Type B pancreatic cell (in vitro differentiated cells): Measurements from ENCODE around the gene WFIKKN1. TPM values are rescaled to one million over a fixed set of nuclear protein-coding genes. Genes with fewer than 3 reads are reported as not detected.
A peak's percentile ranks its signal among the peaks of the same experiment; 100 is the strongest.

Experiments
- DNase-seq: peaks from one replicate; pipeline ENCODE4 v3.0.0; 2021; ENCODE audit warnings: mixed read lengths; ENCODE audit not compliant: unreplicated experiment; ENCODE audit errors: extremely low spot score
- H3K27ac Mint-ChIP-seq: 2 replicates; pipeline ENCODE4 v1.8.0; 2021; ENCODE audit warnings: mild to moderate bottlenecking, mixed read lengths
- H3K27me3 Mint-ChIP-seq: 2 replicates; pipeline ENCODE4 v1.8.0; 2021; ENCODE audit warnings: mixed read lengths
- H3K36me3 Mint-ChIP-seq: 2 replicates; pipeline ENCODE4 v1.8.0; 2021; ENCODE audit warnings: mixed read lengths
- H3K4me1 Mint-ChIP-seq: one replicate; pipeline ENCODE4 v1.8.0; 2021; ENCODE audit warnings: mixed read lengths; ENCODE audit not compliant: unreplicated experiment
- H3K4me3 Mint-ChIP-seq: 2 replicates; pipeline ENCODE4 v1.8.0; 2021; ENCODE audit warnings: mild to moderate bottlenecking, mixed read lengths
- H3K9me3 Mint-ChIP-seq: 2 replicates; pipeline ENCODE4 v1.8.0; 2021; ENCODE audit warnings: mixed read lengths
- CTCF ChIP-seq: fragments of 200-600 bp; sonication (generic); conservative IDR thresholded peaks from 2 replicates; pipeline ENCODE4 v1.5.0; 2021; ENCODE audit warnings: antibody characterized with exemption, mild to moderate bottlenecking
- long read RNA-seq: library from polyadenylated mRNA; unstranded; transcript quantifications from one replicate; pipeline ENCODE4 v2.0.0, GENCODE V29; 2020
- total RNA-seq: library from RNA; stranded (reverse); gene quantifications from 2 replicates; pipeline ENCODE4 v1.2.1, GENCODE V29; 2021; ENCODE audit warnings: low replicate concordance

WFIKKN1 gene, protein sequence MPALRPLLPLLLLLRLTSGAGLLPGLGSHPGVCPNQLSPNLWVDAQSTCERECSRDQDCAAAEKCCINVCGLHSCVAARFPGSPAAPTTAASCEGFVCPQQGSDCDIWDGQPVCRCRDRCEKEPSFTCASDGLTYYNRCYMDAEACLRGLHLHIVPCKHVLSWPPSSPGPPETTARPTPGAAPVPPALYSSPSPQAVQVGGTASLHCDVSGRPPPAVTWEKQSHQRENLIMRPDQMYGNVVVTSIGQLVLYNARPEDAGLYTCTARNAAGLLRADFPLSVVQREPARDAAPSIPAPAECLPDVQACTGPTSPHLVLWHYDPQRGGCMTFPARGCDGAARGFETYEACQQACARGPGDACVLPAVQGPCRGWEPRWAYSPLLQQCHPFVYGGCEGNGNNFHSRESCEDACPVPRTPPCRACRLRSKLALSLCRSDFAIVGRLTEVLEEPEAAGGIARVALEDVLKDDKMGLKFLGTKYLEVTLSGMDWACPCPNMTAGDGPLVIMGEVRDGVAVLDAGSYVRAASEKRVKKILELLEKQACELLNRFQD
- total RNA-seq: 0.71 and 9.0 TPM in 2 replicates
- long read RNA-seq, full-length matches to known transcripts: 1 of 1 reads
- long read RNA-seq, partial matches to known transcripts: 0 of 1 reads
- long read RNA-seq, other reads (novel, unspliced or antisense): 0 of 1 reads

GRCh38 chr16:630815-631405, at the start of gene WFIKKN1:
Gene WFIKKN1 (plus strand): TSS chr16:630985. CDS start chr16:631254, 269 bp downstream.
- Mint-ChIP-seq H3K4me3 (peak within 1 kb of the TSS; percentile 36), H3K27me3 (no peaks in the 10 kb centered on the region), H3K4me1 (peaks cover 5% of the 10 kb centered on the region), H3K36me3 (no peaks in the 10 kb centered on the region), H3K27ac (no peak within 1 kb of the TSS), H3K9me3 (no peaks in the 10 kb centered on the region)
- no peak for DNase-seq
- TF ChIP-seq CTCF: no peak

DNA sequence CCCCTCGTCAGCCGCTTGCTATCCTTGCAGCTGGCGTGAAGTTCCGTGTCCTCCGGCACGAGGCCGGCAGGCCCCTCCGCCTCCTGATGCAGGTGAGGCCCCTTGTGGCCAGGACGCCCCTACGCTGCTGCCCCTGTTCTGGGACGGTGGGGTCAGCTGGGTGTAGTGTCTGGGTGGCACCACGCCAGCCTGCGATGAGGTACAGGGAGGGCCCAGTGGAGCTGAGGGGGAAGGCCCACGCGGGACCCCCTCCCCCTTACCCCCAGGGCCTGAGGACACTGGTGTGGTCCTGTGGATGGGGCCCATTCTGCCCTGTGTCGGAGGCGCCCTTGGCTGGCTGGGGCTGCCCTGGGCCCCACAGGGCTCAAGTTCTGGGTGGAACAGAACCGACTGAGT, 48.6 kb upstream of the WFIKKN1 start:
- H3K4me1 Mint-ChIP-seq: peaks cover 8% of the 10 kb centered on the region
- no peak overlapping the region for H3K27ac Mint-ChIP-seq
- TF ChIP-seq CTCF: no peak
- H3K36me3 Mint-ChIP-seq: no peaks in the 10 kb centered on the region
- H3K9me3 Mint-ChIP-seq: no peaks in the 10 kb centered on the region
- no peak overlapping the region for H3K4me3 Mint-ChIP-seq
- no peaks in the 10 kb centered on the region for H3K27me3 Mint-ChIP-seq
- no peak for DNase-seq

GRCh38 chr16:582614-583331, 48.0 kb upstream of the WFIKKN1 start:
- Mint-ChIP-seq H3K27me3 (no peaks in the 10 kb centered on the region), H3K36me3 (no peaks in the 10 kb centered on the region), H3K9me3 (no peaks in the 10 kb centered on the region), H3K4me1 (peaks cover 11% of the 10 kb centered on the region), H3K27ac (no peak overlapping the region), H3K4me3 (no peak overlapping the region)
- no peak for DNase-seq
- no peak for TF ChIP-seq CTCF

DNA sequence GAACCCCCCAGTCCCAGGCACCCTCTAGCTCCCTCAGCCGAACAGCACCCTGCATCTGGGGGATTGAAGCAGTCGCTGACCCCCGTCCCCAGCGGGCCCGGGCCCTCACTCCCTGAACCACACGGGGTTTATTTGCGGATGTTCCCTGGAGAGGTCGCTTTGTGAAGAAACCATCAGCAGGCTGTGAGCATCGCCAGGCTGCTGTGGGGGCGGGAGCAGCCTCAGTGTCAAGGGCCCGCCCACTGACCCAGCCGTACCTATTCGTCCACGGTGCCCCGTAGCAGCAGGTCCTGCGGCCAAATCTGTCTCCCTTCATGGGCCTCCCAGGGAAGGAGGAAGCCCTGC, 47.3 kb upstream of the WFIKKN1 start:
- Mint-ChIP-seq H3K27ac (no peak overlapping the region), H3K9me3 (no peaks in the 10 kb centered on the region), H3K27me3 (no peaks in the 10 kb centered on the region), H3K4me1 (peaks cover 11% of the 10 kb centered on the region), H3K4me3 (no peak overlapping the region), H3K36me3 (no peaks in the 10 kb centered on the region)
- no peak for DNase-seq
- TF ChIP-seq CTCF: no peak

- TF ChIP-seq CTCF: no peak
- H3K27me3 Mint-ChIP-seq: no peaks in the 10 kb centered on the region
- H3K9me3 Mint-ChIP-seq: no peaks in the 10 kb centered on the region
- no peak for DNase-seq
- peaks cover 11% of the 10 kb centered on the region for H3K4me1 Mint-ChIP-seq
- no peak overlapping the region for H3K4me3 Mint-ChIP-seq
- no peaks in the 10 kb centered on the region for H3K36me3 Mint-ChIP-seq
- no peak overlapping the region for H3K27ac Mint-ChIP-seq
Measured at GRCh38 chr16:583815-584591, 46.8 kb upstream of the WFIKKN1 start.
